Osteocyte (in vitro differentiated cells): Measurements from ENCODE around the gene DCST2. TPM values are rescaled to one million over a fixed set of nuclear protein-coding genes. Genes with fewer than 3 reads are reported as not detected.

Experiments
- DNase-seq: peaks from one replicate; pipeline ENCODE4 v3.0.0; 2021; ENCODE audit warnings: mixed read lengths; ENCODE audit not compliant: unreplicated experiment; ENCODE audit errors: extremely low spot score
- H3K27ac Mint-ChIP-seq: one replicate; pipeline ENCODE4 v1.8.0; 2021; ENCODE audit warnings: mild to moderate bottlenecking, mixed read lengths; ENCODE audit not compliant: unreplicated experiment
- H3K27me3 Mint-ChIP-seq: one replicate; pipeline ENCODE4 v1.8.0; 2021; ENCODE audit warnings: mixed read lengths; ENCODE audit not compliant: unreplicated experiment
- H3K36me3 Mint-ChIP-seq: one replicate; pipeline ENCODE4 v1.8.0; 2021; ENCODE audit warnings: mixed read lengths; ENCODE audit not compliant: unreplicated experiment
- H3K4me1 Mint-ChIP-seq: one replicate; pipeline ENCODE4 v1.8.0; 2021; ENCODE audit warnings: mixed read lengths; ENCODE audit not compliant: unreplicated experiment
- H3K4me3 Mint-ChIP-seq: one replicate; pipeline ENCODE4 v1.8.0; 2021; ENCODE audit warnings: mild to moderate bottlenecking, moderate library complexity, mixed read lengths; ENCODE audit not compliant: unreplicated experiment
- H3K9me3 Mint-ChIP-seq: one replicate; pipeline ENCODE4 v1.8.0; 2021; ENCODE audit warnings: mixed read lengths; ENCODE audit not compliant: unreplicated experiment
- total RNA-seq: library from RNA; stranded (reverse); gene quantifications from 2 replicates; pipeline ENCODE4 v1.2.1, GENCODE V29; 2021
- TF ChIP-seq, protein P1 (sequence below): fragments of 200-600 bp; sonication (generic); IDR thresholded peaks from 2 replicates; pipeline ENCODE4 v1.5.0; 2021; ENCODE audit warnings: antibody characterized with exemption, mild to moderate bottlenecking, moderate library complexity

Gene DCST2
- total RNA-seq, 1 donor from 2014 or later: 0.75 TPM

DNA sequence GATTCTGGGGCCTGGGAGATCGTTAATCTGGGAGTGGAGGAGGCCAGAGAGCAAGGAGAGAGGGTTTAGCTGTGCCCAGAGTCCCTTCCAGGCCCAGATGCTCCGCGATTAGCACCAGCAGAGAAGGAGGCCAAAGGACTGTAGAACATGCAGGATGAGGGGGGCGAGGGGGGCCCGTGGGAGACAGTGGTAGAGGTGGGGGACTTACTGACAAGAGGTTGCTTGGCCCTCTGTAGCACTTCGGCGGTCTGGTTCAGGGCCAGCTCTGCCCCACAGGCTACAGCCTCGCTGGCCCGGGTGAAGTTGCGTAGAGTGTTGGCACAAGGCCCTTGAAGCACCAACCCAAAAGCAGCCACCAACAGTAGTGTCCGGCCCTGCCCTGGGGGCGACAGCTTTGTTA is 695 bp downstream of the DCST2 start:
- no peak for DNase-seq
- Mint-ChIP-seq H3K4me1 (no peaks in the 10 kb centered on the region), H3K9me3 (no peaks in the 10 kb centered on the region), H3K27me3 (no peaks in the 10 kb centered on the region), H3K27ac (no peak overlapping the region), H3K36me3 (no peaks in the 10 kb centered on the region), H3K4me3 (no peak overlapping the region)
- TF ChIP-seq, protein P1, sequence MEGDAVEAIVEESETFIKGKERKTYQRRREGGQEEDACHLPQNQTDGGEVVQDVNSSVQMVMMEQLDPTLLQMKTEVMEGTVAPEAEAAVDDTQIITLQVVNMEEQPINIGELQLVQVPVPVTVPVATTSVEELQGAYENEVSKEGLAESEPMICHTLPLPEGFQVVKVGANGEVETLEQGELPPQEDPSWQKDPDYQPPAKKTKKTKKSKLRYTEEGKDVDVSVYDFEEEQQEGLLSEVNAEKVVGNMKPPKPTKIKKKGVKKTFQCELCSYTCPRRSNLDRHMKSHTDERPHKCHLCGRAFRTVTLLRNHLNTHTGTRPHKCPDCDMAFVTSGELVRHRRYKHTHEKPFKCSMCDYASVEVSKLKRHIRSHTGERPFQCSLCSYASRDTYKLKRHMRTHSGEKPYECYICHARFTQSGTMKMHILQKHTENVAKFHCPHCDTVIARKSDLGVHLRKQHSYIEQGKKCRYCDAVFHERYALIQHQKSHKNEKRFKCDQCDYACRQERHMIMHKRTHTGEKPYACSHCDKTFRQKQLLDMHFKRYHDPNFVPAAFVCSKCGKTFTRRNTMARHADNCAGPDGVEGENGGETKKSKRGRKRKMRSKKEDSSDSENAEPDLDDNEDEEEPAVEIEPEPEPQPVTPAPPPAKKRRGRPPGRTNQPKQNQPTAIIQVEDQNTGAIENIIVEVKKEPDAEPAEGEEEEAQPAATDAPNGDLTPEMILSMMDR: no peak

DNA sequence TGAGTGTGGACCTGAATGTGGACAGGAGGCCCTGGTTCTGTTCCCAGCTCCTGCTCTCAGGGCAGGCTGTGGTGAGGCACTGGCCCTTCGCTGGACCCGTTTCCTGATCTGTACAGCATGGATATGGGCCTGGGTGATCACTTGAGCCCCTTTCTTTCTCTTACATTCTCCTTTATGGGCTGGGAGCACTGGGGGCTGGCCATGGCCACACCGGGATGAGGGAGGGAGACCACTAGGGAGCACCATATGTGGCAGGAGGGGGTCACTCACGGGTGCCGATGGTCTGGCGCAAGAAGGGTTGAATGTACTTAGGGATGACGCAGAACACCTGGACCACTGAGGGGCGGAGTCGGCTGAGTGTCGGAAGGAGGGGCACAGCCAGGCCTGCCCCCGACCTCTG is 2.7 kb downstream of the DCST2 start:
- Mint-ChIP-seq H3K9me3 (no peaks in the 10 kb centered on the region), H3K4me3 (no peak overlapping the region), H3K36me3 (no peaks in the 10 kb centered on the region), H3K27ac (no peak overlapping the region), H3K27me3 (no peaks in the 10 kb centered on the region), H3K4me1 (no peaks in the 10 kb centered on the region)
- TF ChIP-seq, protein P1: no peak
- no peak for DNase-seq

GRCh38 chr1:155030243-155030795 is 3.3 kb downstream of the DCST2 start:
- no peaks in the 10 kb centered on the region for H3K27me3 Mint-ChIP-seq
- H3K4me3 Mint-ChIP-seq: no peak overlapping the region
- no peaks in the 10 kb centered on the region for H3K36me3 Mint-ChIP-seq
- H3K9me3 Mint-ChIP-seq: no peaks in the 10 kb centered on the region
- TF ChIP-seq, protein P1: no peak
- H3K4me1 Mint-ChIP-seq: no peaks in the 10 kb centered on the region
- no peak for DNase-seq
- H3K27ac Mint-ChIP-seq: no peak overlapping the region

DNA sequence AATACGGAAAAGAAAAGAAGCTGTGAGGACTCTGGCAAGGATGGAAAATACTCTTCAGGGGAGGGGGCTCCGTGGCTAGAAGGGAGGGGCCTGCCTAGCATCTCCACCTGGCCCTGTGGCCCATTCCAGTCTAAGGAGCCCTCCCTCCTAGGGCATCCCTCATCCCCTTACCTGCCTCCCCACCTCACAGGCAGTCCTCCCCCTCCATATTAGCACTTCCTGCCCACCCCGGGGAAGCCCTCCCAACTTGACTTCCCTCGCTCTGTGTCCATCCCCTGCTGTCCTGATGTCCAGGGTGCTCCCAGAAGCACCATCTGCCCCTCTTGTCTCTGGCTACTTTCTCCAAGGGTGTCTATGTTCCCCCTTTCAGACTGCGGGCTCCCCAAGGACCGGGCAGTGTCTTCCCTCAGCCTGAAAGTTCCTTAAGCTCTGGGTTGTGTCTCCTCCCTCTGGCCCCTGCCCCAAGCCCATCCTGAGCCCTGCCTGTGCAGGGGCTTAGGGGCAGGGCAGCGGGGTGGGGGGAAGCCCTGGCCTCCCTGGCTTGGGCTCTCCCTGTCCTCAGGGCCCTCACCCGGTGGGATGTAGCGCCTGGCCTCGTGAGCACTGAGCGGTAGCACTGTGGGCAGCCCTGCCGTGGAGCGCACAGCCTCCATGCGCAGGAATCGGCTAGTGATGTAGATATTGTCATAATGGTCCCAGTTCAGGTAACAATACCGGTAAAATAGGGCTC is 3.9 kb downstream of the DCST2 start:
- Mint-ChIP-seq H3K4me1 (no peaks in the 10 kb centered on the region), H3K4me3 (no peak overlapping the region), H3K27ac (no peak overlapping the region), H3K27me3 (no peaks in the 10 kb centered on the region), H3K9me3 (no peaks in the 10 kb centered on the region), H3K36me3 (no peaks in the 10 kb centered on the region)
- DNase-seq: no peak
- TF ChIP-seq, protein P1: no peak

- no peak for DNase-seq
- TF ChIP-seq, protein P1: no peak
- no peak overlapping the region for H3K4me3 Mint-ChIP-seq
- H3K36me3 Mint-ChIP-seq: no peaks in the 10 kb centered on the region
- H3K27me3 Mint-ChIP-seq: no peaks in the 10 kb centered on the region
- H3K27ac Mint-ChIP-seq: no peak overlapping the region
- H3K9me3 Mint-ChIP-seq: no peaks in the 10 kb centered on the region
- peaks cover 8% of the 10 kb centered on the region for H3K4me1 Mint-ChIP-seq
These were observed 7.0 kb downstream of the DCST2 start for GRCh38 chr1:155026588-155026987.
